ENCODE data around the gene NUB1. TPM values are rescaled to one million over a fixed set of nuclear protein-coding genes. Genes with fewer than 3 reads are reported as not detected.
"Not testable (repeated sequence)": the region's sequence is repeated elsewhere in the genome, so short reads cannot be mapped to it uniquely, and the experiment has no call there.

The NUB1 gene
- total RNA-seq: 10 to 100 TPM; 53.6 to 66.9 TPM

GRCh38 chr7:151341357-151342101 lies at the start of gene NUB1:
NUB1 (plus strand) TSS chr7:151341812; CDS start chr7:151345350, 3,538 bp downstream.
- H3K27ac Mint-ChIP-seq: peak within 1 kb of the TSS; percentile 59 to 97
- H3K9me3 Mint-ChIP-seq: peaks cover 3% of the 10 kb centered on the region
- peak; percentile 95 to 96 for ATAC-seq
- H3K4me3 Mint-ChIP-seq: peak within 1 kb of the TSS; percentile 85
- peaks cover 21 to 37% of the 10 kb centered on the region in 2 donors for H3K4me1 Mint-ChIP-seq (ENCODE audit: low read depth in 2 of 2)
- no peaks in the 10 kb centered on the region for H3K27me3 Mint-ChIP-seq
- peaks cover 9% of the 10 kb centered on the region for H3K36me3 Mint-ChIP-seq
- DNase-seq (ENCODE audit: low spot score): peak; percentile 95

GRCh38 chr7:151292850-151293249 lies 48.8 kb upstream of the NUB1 start:
- no peaks in the 10 kb centered on the region for H3K9me3 Mint-ChIP-seq
- no peak for DNase-seq (ENCODE audit: low spot score)

GRCh38 chr7:151296202-151296992 lies 45.2 kb upstream of the NUB1 start:
- DNase-seq (ENCODE audit: low spot score): no peak
- no peak for ATAC-seq
- Mint-ChIP-seq H3K9me3 (peaks cover 3% of the 10 kb centered on the region), H3K36me3 (no peaks in the 10 kb centered on the region), H3K27me3 (peaks cover 13 to 16% of the 10 kb centered on the region in 2 donors), H3K4me3 (no peak overlapping the region), H3K27ac (no peak overlapping the region), H3K4me1 (ENCODE audit: low read depth in 2 of 2) (no peaks in the 10 kb centered on the region)

More at GRCh38 chr7:151292850-151293249, 48.8 kb upstream of the NUB1 start:
- Mint-ChIP-seq H3K4me3 (no peak overlapping the region), H3K4me1 (ENCODE audit: low read depth in 2 of 2) (no peaks in the 10 kb centered on the region), H3K36me3 (no peaks in the 10 kb centered on the region), H3K27me3 (peaks cover 7 to 13% of the 10 kb centered on the region in 2 donors), H3K27ac (no peak overlapping the region)
- ATAC-seq: no peak

- peaks cover 3% of the 10 kb centered on the region in 2 donors for H3K4me1 Mint-ChIP-seq (ENCODE audit: low read depth in 2 of 2)
- no peak for ATAC-seq
- H3K27me3 Mint-ChIP-seq: peaks cover 13 to 14% of the 10 kb centered on the region in 2 donors
These were observed 42.8 kb upstream of the NUB1 start for GRCh38 chr7:151298765-151299164.

GRCh38 chr7:151299530-151299929 lies 42.1 kb upstream of the NUB1 start:
- H3K9me3 Mint-ChIP-seq: peaks cover 3% of the 10 kb centered on the region
- ATAC-seq (no peak), DNase-seq (ENCODE audit: low spot score) (no peak)
- H3K27ac Mint-ChIP-seq: no peak overlapping the region
- H3K4me3 Mint-ChIP-seq: no peak overlapping the region
- H3K36me3 Mint-ChIP-seq: no peaks in the 10 kb centered on the region
- peaks cover 4 to 5% of the 10 kb centered on the region in 2 donors for H3K4me1 Mint-ChIP-seq (ENCODE audit: low read depth in 2 of 2)
- H3K27me3 Mint-ChIP-seq: peaks cover 12 to 13% of the 10 kb centered on the region in 2 donors

More at GRCh38 chr7:151298765-151299164, 42.8 kb upstream of the NUB1 start:
- DNase-seq (ENCODE audit: low spot score): no peak
- Mint-ChIP-seq H3K4me3 (no peak overlapping the region), H3K9me3 (peaks cover 3% of the 10 kb centered on the region), H3K36me3 (no peaks in the 10 kb centered on the region), H3K27ac (no peak overlapping the region)

GRCh38 chr7:151299940-151300645 lies 41.5 kb upstream of the NUB1 start:
- Mint-ChIP-seq H3K27me3 (peaks cover 13 to 17% of the 10 kb centered on the region in 2 donors), H3K36me3 (no peaks in the 10 kb centered on the region), H3K4me3 (no peak overlapping the region), H3K4me1 (ENCODE audit: low read depth in 2 of 2) (peaks cover 5 to 8% of the 10 kb centered on the region in 2 donors), H3K27ac (no peak overlapping the region), H3K9me3 (peaks cover 3% of the 10 kb centered on the region)
- ATAC-seq (no peak), DNase-seq (ENCODE audit: low spot score) (no peak)

GRCh38 chr7:151301471-151302462 lies 39.8 kb upstream of the NUB1 start:
- Mint-ChIP-seq H3K36me3 (no peaks in the 10 kb centered on the region), H3K27me3 (peaks cover 16 to 30% of the 10 kb centered on the region in 2 donors), H3K4me3 (no peak overlapping the region), H3K4me1 (ENCODE audit: low read depth in 2 of 2) (peaks cover 11% of the 10 kb centered on the region in 2 donors), H3K9me3 (peaks cover 3% of the 10 kb centered on the region), H3K27ac (no peak overlapping the region)
- DNase-seq (ENCODE audit: low spot score) (no peak), ATAC-seq (no peak)

GRCh38 chr7:151304251-151304650 lies 37.4 kb upstream of the NUB1 start:
- DNase-seq (ENCODE audit: low spot score); ATAC-seq: not testable (repeated sequence)
- H3K27me3 Mint-ChIP-seq: peaks cover 16 to 30% of the 10 kb centered on the region in 2 donors

GRCh38 chr7:151304856-151305255 lies 36.8 kb upstream of the NUB1 start:
- H3K27ac Mint-ChIP-seq: no peak overlapping the region
- ATAC-seq (no peak), DNase-seq (ENCODE audit: low spot score) (no peak)
- peaks cover 16 to 26% of the 10 kb centered on the region in 2 donors for H3K27me3 Mint-ChIP-seq
- no peaks in the 10 kb centered on the region for H3K36me3 Mint-ChIP-seq
- H3K4me1 Mint-ChIP-seq (ENCODE audit: low read depth in 2 of 2): peaks cover 15% of the 10 kb centered on the region in 2 donors
- peak overlapping the region; percentile 15 for H3K4me3 Mint-ChIP-seq
- H3K9me3 Mint-ChIP-seq: no peaks in the 10 kb centered on the region

More at GRCh38 chr7:151304251-151304650, 37.4 kb upstream of the NUB1 start:
- H3K4me3 Mint-ChIP-seq: peak overlapping the region; percentile 60
- H3K36me3 Mint-ChIP-seq, H3K9me3 Mint-ChIP-seq, H3K27ac Mint-ChIP-seq: not testable (repeated sequence)
- peaks cover 12% of the 10 kb centered on the region in 2 donors for H3K4me1 Mint-ChIP-seq (ENCODE audit: low read depth in 2 of 2)

- H3K36me3 Mint-ChIP-seq: no peaks in the 10 kb centered on the region
- H3K27me3 Mint-ChIP-seq: peaks cover 13 to 25% of the 10 kb centered on the region in 2 donors
- peaks cover 15% of the 10 kb centered on the region in 2 donors for H3K4me1 Mint-ChIP-seq (ENCODE audit: low read depth in 2 of 2)
- no peak overlapping the region for H3K27ac Mint-ChIP-seq
- no peak overlapping the region for H3K4me3 Mint-ChIP-seq
- DNase-seq (ENCODE audit: low spot score): no peak
- ATAC-seq: no peak
- H3K9me3 Mint-ChIP-seq: no peaks in the 10 kb centered on the region
These were observed 35.2 kb upstream of the NUB1 start for GRCh38 chr7:151306374-151306773.

- DNase-seq (ENCODE audit: low spot score) (no peak), ATAC-seq (no peak)
- no peak overlapping the region for H3K4me3 Mint-ChIP-seq
- peaks cover 13 to 20% of the 10 kb centered on the region in 2 donors for H3K27me3 Mint-ChIP-seq
- H3K4me1 Mint-ChIP-seq (ENCODE audit: low read depth in 2 of 2): peaks cover 15% of the 10 kb centered on the region in 2 donors
- H3K27ac Mint-ChIP-seq: no peak overlapping the region
- no peaks in the 10 kb centered on the region for H3K36me3 Mint-ChIP-seq
- H3K9me3 Mint-ChIP-seq: no peaks in the 10 kb centered on the region
These were observed 34.8 kb upstream of the NUB1 start for GRCh38 chr7:151306860-151307259.

GRCh38 chr7:151307536-151307935 lies 34.1 kb upstream of the NUB1 start:
- DNase-seq (ENCODE audit: low spot score) (no peak), ATAC-seq (no peak)
- peaks cover 15% of the 10 kb centered on the region in 2 donors for H3K4me1 Mint-ChIP-seq (ENCODE audit: low read depth in 2 of 2)
- peaks cover 13 to 17% of the 10 kb centered on the region in 2 donors for H3K27me3 Mint-ChIP-seq
- H3K4me3 Mint-ChIP-seq: no peak overlapping the region
- no peaks in the 10 kb centered on the region for H3K9me3 Mint-ChIP-seq
- no peaks in the 10 kb centered on the region for H3K36me3 Mint-ChIP-seq
- H3K27ac Mint-ChIP-seq: no peak overlapping the region

All from natural killer cell treated with Interleukin-12 subunit alpha and Interleukin-12 subunit beta and Interleukin-15 and Interleukin-18, amount 100 ng/mL, for 72 hours (primary cell).